GM21381 (cell line): ENCODE measurements around the gene NUFIP2.
"Not testable (repeated sequence)": the region's sequence is repeated elsewhere in the genome, so short reads cannot be mapped to it uniquely, and the experiment has no call there.

Experiments
- ATAC-seq: cut with Tn5 transposase; IDR thresholded peaks from one replicate; pipeline ENCODE4 v1.9.1; 2021; ENCODE audit warnings: mild to moderate bottlenecking, moderate library complexity; ENCODE audit not compliant: unreplicated experiment

NUFIP2 gene

DNA sequence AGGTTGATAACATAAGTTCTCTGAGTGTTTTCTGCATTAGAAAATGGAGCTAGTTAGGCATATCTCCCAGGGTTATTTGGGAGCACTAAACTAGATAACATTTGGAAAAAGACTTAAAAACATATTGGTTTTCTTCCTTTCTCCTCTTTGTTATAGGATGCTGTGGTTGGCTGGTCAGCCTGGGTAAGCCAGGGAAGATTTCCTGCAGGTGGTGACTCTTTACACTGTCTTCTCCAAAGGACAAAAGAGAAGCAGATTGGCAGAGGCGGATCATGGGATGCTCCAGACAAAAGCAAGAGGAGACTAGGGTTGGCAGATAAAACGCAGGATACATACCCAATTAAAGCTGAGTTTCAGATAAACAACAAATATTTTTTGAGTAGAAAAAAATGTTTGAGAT lies 53.5 kb downstream of the NUFIP2 start:
- no peak for ATAC-seq

DNA sequence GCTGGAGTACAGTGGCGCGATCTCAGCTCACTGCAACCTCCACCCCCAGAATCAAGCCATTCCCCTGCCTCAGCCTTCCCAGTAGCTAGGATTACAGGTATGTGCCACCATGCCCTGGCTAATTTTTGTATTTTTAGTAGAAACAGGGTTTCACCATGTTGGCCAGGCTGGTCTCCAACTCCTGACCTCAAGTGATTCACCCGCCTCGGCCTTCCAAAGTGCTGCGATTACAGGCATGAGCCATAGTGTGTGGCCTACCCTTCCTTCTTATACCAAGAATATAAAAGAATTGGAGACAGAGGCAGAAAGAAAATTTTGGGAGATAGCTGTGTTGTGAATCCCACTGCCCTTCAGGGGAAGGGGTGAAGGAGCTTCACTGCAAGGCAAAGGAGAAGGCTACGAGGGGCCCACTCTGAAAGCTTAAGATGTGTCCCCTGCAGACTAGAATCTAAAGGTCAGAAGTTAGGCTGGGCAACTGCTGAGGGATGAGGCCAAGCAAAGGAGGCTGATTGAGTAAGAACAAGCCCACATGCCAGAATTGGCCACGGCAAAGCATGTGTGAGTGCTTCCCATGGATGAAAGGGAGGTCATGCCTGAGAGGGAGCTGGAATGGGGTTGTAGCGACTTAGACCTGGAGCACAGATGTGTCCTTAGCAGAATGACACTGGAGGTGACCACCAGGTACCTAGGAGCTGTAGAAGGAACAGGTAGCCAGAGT lies 55.7 kb downstream of the NUFIP2 start:
- no peak for ATAC-seq

DNA sequence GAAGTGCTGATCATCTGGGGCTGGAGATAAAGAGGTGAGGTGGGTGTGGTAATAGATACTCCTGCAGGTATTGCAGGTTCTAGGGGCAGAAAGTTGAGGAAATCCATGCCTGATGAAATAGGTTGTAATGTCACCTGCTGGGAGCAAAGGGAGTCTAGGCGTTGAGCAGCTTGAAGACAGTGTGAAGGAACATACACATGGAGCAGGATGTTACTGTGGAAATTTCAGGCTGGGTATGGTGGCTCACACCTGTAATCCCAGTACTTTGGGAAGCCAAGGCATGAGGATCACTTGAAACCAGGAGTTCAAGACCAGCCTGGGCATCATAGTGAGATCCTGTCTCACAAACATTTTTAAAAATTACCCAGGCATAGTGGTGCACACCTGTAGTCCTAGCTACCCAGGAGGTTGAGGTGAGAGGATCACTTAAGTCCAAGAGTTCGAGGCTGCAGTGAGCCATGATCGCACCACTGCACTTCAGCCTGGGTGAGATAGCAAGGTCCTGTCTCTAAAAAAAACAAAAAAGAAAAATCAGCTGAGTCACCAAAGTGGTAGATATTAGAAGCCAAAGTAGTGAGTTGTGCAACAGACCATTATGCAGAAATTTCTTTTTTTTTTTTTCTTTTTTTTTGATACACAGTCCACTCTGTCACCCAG lies 56.3 kb downstream of the NUFIP2 start:
- ATAC-seq = no peak

DNA sequence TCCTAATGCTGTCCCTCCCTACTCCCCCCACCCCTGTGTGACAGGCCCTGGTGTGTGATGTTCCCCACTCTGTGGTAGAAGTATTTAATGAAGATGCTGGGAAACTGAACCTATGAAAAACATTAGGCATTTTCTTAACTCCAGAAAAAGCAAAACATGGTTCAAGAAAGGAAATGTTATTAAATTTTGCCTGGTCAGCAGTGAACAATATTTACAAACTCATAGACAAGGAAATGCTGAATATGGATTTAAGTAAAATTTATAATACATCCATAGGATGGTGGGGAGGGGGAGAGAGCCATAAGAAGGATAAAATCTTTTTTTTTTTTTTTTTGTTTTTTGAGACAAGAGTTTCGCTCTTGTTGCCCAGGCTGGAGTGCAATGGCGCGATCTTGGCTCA lies 58.0 kb downstream of the NUFIP2 start:
- ATAC-seq = no peak

DNA sequence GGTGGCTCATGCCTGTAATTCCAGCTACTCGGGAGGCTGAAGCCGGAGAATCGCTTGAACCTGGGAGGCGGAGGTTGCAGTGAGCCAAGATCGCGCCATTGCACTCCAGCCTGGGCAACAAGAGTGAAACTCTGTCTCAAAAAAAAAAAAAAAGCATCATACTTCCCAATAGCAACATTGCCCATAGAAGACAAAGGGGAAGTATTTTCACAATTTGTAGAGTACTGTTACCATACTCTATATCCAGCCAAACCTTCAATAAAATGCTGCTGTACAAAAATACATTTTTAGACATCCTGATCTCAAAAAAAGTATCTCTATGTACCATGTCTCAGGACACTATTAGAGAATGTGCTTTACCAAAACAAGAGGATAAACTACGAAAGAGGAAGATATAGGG lies 59.0 kb downstream of the NUFIP2 start:
- ATAC-seq = not testable (repeated sequence)

DNA sequence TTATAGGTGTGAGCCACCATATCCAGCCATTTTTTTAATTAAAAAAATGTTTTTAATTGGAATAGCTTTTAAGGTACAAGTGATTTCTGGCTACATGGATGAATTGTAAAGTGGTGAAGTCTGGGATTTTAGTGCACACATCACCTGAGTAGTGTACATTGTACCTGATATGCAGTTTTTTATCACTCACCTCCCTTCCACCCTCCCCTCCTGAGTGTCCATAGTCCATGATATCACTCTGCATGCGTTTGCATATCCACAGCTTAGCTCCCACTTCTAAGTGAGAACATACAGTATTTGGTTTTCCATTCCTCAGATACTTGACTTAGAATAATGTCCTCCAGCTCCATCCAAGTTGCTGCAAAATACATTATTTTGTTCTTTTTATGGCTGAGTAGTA lies 60.6 kb downstream of the NUFIP2 start:
- ATAC-seq = no peak

DNA sequence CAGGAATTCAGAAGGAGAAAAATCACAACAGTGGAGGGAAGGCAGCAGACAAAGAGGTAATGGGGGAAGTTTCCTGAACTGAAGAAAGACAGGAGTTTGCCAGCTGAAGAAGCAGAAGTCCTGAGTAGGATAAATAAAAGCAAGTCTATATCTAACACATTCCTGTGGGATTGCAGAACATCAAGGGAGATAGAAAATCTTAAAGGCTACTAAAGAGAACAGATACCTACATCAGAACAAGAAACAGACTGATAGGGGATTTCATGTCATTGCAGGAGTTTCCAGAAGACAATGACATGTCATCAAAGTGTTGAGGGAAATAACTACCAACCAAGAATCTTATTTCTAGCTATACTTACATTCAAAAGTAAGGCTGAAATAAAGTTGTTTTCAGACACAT lies 68.6 kb downstream of the NUFIP2 start:
- ATAC-seq = no peak

DNA sequence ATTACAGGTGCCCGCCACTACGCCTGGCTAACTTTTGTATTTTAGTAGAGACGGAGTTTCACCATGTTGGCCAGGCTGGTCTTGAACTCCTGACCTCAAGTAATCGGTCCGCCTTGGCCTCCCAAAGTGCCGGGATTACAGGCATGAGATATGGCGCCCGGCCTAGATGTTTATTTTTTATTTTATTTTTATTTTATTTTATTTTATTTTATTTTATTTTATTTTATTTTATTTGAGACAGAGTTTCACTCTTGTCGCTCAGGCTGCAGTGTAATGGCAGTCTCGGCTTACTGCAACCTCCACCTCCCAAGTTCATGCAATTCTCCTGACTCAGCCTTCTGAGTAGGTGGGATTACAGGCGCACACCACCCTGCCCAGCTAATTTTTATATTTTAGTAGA lies 72.6 kb downstream of the NUFIP2 start:
- not testable (repeated sequence) for ATAC-seq

DNA sequence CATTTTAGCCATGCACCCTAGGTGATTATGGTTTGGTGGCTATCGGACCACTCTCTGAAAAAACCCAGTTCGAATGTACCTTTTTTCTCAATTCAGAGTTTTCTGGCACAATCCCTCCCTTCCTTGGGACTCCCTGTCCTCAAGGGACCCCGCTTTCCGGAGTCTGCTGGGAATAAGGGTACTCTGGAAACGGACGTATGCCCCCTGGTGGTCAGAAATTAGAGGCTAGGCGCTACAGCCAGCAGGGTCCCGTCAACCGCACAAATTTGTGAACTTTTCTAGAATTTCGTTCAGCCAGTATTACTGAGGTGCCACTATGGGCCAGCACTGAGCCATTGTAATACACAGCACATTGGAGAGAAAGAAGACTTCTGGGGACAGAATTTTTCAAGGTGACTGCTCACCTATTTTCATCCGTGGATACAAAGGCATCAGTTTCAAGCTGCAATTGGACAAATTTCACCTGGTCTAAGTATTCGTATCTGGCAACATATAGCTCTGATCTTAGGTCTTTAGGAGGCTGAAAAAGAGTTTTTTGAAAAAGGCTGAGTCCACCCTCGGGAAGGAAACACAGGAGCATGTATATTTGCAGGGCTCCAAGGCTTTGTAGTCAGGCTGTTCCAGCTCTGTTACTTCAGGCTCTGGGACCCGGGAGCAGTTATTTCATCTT lies 74.4 kb downstream of the NUFIP2 start:
- ATAC-seq = no peak

DNA sequence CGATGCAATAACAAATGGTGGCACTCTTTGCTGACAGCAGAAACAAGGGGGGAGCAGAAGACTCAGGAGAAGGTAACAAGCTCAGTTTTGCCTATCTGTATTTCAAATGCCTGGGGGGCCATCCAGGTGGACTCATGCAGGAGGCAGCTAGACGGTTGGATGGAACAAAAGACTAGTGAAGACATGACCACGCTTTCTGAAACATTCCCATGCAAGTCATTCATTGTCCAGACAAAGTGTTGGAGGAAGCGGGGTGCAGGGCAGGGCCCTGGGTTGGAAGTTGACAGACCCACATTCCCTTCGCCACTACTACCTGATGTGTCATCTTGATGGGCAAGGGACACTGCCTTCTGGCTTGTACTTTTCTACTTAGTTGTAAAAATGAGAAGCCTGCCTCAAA lies 77.1 kb downstream of the NUFIP2 start:
- ATAC-seq = no peak

DNA sequence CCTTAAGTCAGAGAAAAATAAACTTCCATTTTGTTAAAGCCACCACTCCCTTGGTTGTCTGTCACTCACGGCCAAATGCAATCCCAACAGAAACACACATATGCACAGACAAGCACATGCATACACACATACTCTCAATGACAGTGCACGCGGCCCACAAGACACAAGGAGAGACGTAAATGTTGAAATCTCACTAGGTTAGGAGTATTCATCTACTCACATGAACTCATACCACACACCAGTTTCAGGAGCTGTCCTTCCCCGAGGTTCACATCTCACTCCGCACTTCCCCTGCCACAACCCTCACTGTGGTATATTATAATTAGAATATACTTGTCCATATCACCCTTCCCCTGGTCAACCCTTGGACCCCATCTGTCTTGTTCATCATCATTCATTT lies 77.8 kb downstream of the NUFIP2 start:
- ATAC-seq = no peak

DNA sequence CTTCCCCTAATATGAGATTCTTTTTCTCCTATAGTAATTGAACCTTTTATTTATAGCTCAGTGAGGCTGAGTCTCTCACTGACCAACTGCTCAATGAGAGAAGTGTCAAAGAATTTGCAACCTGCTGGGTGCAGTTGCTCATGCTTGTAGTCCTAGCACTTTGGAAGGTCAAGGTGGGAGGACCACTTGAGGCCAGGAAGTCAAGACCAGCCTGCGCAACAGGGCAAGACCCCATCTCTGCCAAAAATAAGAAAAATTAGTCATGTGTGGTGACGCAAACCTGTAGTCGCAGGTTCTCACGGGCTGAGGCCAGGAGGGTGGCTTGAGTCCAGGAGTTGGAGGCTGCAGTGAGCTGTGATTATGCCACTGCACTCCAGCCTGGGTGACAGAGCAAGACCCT lies 78.2 kb downstream of the NUFIP2 start:
- no peak for ATAC-seq

DNA sequence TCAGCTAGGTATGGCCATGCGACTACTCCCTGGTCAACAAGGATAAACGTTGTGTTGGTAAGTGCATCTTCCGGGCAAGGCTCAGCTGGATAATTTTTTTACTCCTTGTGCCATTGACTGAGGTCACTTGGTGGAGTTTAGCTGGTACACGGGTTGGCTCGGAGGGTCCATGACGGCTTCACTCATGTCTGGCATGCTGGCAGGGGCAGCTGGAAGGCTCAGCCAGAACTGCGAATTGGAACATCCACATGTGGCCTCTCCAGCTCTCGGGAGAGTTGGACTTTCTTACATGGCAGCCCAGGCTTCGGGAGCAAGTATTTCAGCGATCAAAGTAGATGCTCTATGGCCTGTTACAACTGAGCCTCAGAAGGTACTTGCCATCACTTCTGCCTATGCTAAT lies 78.8 kb downstream of the NUFIP2 start:
- no peak for ATAC-seq

DNA sequence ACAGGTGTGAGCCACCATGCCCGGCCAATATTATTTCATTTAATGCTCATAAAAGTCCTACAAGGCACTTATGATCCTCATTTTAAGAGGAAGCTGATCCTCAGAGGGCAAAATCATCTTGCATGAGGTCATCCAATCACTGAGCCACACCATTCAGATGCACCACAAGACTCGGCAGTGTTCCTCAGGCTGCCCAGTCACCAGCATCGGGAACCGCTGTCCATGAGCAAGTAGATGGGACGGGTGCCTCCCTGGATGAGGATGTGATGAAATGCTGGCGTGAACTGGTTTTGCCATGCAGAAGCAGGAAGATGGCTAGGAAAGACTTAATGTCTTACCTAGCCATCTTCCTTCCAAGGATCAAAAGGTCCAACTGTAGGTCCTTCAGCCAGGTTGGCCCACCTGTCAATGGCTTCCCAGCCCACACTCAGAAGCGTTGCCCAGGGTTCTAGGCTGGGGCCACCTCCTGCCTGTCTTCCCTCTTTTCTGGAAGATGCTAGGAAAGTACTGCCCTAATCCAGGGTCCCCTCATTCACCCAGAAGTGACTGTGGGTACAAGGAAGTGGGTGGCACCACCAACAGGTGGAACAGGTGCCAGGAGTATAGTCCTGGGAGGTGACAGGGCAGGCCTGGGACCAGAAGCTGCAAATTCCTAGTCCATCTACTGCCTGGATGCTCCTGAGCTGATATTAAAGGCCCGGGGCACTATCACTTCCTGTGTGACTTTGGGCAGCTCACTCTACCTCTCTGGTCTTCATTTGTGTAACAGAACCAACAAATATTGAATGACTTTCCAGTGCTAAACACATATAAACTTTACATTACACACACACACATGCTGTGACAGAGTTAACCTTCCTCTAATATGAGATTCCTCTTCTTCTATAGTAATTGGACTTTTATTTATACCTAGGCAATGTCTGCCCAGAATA lies 79.5 kb downstream of the NUFIP2 start:
- no peak for ATAC-seq

DNA sequence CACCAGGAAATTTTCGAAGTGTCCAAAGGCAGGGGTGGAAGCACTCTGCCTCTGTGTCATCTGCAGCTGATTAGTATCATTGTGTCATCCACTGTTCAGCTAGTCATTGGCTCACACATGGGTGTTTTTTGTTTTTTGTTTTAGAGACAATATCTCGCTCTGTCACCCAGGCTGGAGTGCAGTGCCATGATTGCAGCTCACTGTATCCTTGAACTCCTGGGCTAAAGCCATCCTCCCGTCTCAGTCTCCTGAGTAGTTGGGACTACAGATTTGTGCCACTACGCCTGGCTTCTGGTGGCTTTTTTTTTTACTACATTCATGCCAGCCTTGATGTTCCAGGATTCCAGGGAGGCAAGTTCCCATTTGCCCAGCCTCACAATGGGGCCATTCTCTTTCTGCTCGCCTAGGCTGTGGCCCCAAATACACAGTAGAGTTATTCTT lies 81.2 kb downstream of the NUFIP2 start:
- ATAC-seq = no peak

DNA sequence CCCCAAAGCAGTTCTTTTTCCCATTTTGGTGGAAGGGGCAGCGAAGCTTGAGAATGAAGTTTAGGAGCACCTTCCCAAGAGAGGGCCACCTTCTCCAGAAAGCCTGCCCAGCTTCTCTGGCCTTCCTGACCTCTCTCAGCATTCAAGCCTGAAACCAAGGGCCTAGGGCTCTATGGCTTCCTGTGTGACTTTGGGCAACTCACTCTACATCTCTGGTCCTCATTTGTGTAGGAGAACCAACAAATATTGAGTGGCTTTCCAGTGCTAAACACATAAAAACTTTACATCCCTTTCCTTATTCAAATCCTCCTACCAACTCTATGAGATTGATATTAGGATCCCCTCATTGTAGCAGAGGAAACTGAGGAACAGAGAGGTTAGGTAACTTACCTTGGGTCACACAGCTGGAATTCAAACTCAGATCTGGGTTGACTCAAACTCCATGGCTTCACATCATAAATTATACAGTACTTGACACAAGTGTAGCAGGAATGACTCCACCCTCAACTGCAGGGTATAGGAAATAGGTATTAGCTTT lies 81.8 kb downstream of the NUFIP2 start:
- ATAC-seq = no peak

DNA sequence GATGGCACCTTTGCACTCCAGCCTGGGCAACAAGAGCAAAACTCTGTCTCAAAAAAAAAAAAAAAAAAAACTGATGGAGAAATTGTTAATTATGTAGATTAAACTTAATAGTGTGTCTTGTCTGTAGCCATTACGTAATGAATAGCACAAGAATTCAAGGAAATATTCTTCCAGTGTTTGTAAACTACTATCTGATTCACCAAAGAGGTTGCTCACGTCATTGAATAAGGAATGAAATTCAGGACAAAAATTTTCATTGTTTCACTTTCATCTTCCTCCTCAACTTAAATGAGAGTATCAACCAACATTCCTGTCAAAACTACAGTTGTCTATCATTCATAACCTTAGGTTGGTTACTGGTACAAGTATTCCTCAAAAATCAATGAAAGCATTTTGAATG lies 83.1 kb downstream of the NUFIP2 start:
- no peak for ATAC-seq

DNA sequence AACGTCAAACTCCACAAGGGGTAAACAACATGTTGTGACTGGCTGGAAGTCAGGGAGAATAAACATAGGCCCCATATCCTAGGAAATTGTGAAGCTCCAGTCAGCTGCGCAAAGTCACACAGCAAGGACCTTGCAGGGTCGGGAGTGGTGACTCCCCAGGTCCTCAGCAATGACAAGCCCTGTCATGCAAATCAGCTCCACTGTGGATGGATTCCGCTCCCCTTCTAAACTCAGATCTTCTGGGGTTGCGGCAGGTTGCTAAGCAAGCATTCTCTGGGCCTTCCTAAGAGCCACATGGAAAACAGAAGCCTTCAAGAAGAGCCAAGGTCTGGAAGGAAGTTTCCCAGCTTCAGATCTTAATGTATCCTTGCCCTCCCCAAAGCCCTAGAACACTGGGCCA lies 84.9 kb downstream of the NUFIP2 start:
- no peak for ATAC-seq

DNA sequence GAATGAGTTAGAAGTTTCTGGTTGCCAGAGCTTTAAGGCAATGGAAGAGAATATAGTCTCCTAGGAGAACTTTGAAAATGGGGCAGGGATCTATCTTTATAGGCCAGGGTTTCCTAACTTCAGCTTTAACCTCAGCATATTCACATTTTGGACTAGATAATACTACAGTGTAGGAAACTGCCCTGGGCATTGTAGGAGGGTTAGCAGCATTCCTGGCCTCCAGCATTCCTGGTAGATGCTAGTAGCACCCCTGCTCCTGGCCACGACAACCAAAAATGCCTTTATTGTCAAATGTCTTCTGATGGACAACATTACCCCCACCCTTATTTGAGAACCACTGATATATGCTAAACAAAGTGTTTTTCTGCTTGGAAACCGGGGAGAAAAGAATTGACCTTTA lies 86.0 kb downstream of the NUFIP2 start:
- no peak for ATAC-seq
